ENCODE data around the gene ATP2A3. TPM values are rescaled to one million over a fixed set of nuclear protein-coding genes. Genes with fewer than 3 reads are reported as not detected.

The ATP2A3 gene
- polyA plus RNA-seq, 3 donors: 6.9 to 46.5 (median 9.5) TPM

DNA sequence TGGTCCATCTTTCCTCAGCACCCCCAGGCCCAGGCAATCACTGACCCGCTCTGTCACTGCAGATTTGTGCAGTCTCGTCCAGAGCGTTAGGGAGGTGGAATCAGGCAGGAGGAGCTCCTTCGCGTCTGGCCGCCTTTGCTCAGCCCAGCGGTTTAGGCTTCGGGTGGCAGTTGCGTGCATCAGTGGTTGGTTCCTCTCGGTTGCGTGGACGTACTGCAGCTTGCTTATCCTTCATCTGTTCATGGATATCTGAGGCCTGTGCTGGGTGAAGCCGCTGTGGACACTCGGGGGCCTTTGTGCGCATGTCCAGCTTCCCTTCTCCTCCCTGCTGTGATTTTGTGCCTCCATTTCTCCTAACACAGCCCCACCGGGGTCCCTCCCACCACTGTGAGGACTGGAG, 43.2 kb downstream of the ATP2A3 start:
- no peak overlapping the region for H3K27ac Mint-ChIP-seq
- H3K27me3 ChIP-seq (ENCODE audit: control insufficient read depth in 2 of 2, insufficient read depth in 2 of 2, low read length in 2 of 2): no peaks in the 10 kb centered on the region
- no peak overlapping the region for H3K4me2 ChIP-seq (replicated peaks; ENCODE audit: extremely low read depth, low read length, poor library complexity, severe bottlenecking)
- peaks cover 22 to 25% of the 10 kb centered on the region in 2 donors for H3K36me3 Mint-ChIP-seq
- no peaks in the 10 kb centered on the region for H3K9me3 ChIP-seq (replicated peaks in 1 of 2; ENCODE audit: control insufficient read depth in 1 of 2, insufficient read depth in 1 of 2, low read length in 2 of 2)
- no peak overlapping the region for H2AFZ ChIP-seq (ENCODE audit: insufficient read depth, low read depth, low read length, poor library complexity, severe bottlenecking)
- no peak overlapping the region for H3K4me3 Mint-ChIP-seq
- intact Hi-C loops (cut with micrococcal nuclease): no loop called here
- peaks cover 25 to 26% of the 10 kb centered on the region in 2 donors for H3K4me1 ChIP-seq (ENCODE audit: control insufficient read depth in 1 of 2, insufficient read depth in 2 of 2, low read length in 2 of 2)
- no peak overlapping the region for H3K9ac ChIP-seq (ENCODE audit: insufficient read depth, low read length, poor library complexity, severe bottlenecking)
- H3K79me2 ChIP-seq (ENCODE audit: insufficient read depth, low read length): peaks cover 11% of the 10 kb centered on the region
- H3K4me3 ChIP-seq (replicated peaks in 1 of 3; ENCODE audit: low read depth in 2 of 3, low read length in 3 of 3): no peak overlapping the region
- WGBS (ENCODE audit: insufficient coverage): 61% methylated on average over 13 of the region's 16 CpGs
- H3K9me3 Mint-ChIP-seq: peaks cover 0 to 2% (median 0%) of the 10 kb centered on the region in 7 donors
- peaks cover 0 to 5% (median 3%) of the 10 kb centered on the region in 3 donors for H3K27me3 Mint-ChIP-seq (ENCODE audit: low read depth in 3 of 3)
- peaks cover 12 to 22% of the 10 kb centered on the region in 2 donors for H3K36me3 ChIP-seq (replicated peaks in 1 of 2; ENCODE audit: control insufficient read depth in 1 of 2, insufficient read depth in 2 of 2, low read length in 2 of 2)
- no peak overlapping the region for H3K27ac ChIP-seq (ENCODE audit: low read depth in 1 of 2, low read length in 2 of 2)
- no peaks in the 10 kb centered on the region for H4K20me1 ChIP-seq (ENCODE audit: insufficient read depth, low read length)
- H3K4me1 Mint-ChIP-seq: peaks cover 17% of the 10 kb centered on the region
- DNase-seq: no peak
- TF ChIP-seq, protein P1, sequence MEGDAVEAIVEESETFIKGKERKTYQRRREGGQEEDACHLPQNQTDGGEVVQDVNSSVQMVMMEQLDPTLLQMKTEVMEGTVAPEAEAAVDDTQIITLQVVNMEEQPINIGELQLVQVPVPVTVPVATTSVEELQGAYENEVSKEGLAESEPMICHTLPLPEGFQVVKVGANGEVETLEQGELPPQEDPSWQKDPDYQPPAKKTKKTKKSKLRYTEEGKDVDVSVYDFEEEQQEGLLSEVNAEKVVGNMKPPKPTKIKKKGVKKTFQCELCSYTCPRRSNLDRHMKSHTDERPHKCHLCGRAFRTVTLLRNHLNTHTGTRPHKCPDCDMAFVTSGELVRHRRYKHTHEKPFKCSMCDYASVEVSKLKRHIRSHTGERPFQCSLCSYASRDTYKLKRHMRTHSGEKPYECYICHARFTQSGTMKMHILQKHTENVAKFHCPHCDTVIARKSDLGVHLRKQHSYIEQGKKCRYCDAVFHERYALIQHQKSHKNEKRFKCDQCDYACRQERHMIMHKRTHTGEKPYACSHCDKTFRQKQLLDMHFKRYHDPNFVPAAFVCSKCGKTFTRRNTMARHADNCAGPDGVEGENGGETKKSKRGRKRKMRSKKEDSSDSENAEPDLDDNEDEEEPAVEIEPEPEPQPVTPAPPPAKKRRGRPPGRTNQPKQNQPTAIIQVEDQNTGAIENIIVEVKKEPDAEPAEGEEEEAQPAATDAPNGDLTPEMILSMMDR (IDR thresholded peaks at IDR 0.05): no peak

DNA sequence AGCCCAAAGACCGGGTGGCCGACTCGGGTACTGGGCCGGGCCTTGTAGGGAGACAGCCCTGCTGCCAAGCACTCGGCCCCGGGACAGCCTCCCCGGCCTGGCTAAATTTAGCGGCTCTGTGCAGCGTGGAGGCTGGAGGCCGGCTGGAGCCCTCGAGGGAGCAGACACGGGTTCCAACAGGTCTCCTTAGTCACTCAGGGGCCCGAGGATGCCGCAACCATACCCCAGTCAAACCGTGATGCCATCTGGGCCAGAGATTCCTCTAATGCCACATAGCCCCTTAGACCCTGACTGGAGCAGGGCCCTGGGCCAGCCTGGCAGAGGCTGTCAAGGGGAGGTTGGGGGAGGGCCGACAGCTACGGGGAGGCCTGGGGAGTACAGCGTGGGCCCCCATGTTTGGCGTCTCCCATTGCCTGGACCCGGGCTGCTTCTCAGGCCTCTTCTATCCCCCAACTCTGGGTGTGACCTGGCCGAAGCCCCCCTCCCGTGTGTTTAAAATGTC, 45.1 kb downstream of the ATP2A3 start:
- Histone ChIP-seq H3K9ac (ENCODE audit: insufficient read depth, low read length, poor library complexity, severe bottlenecking) (no peak overlapping the region), H3K27ac (ENCODE audit: low read depth in 1 of 2, low read length in 2 of 2) (no peak overlapping the region), H3K27me3 (ENCODE audit: control insufficient read depth in 2 of 2, insufficient read depth in 2 of 2, low read length in 2 of 2) (no peaks in the 10 kb centered on the region), H3K79me2 (ENCODE audit: insufficient read depth, low read length) (peaks cover 30% of the 10 kb centered on the region), H3K4me1 (ENCODE audit: control insufficient read depth in 1 of 2, insufficient read depth in 2 of 2, low read length in 2 of 2) (peaks cover 43 to 44% of the 10 kb centered on the region in 2 donors), H3K4me3 (replicated peaks in 1 of 3; ENCODE audit: low read depth in 2 of 3, low read length in 3 of 3) (no peak overlapping the region), H3K4me2 (replicated peaks; ENCODE audit: extremely low read depth, low read length, poor library complexity, severe bottlenecking) (no peak overlapping the region), H3K36me3 (replicated peaks in 1 of 2; ENCODE audit: control insufficient read depth in 1 of 2, insufficient read depth in 2 of 2, low read length in 2 of 2) (peaks cover 4 to 7% of the 10 kb centered on the region in 2 donors), H2AFZ (ENCODE audit: insufficient read depth, low read depth, low read length, poor library complexity, severe bottlenecking) (no peak overlapping the region), H3K9me3 (replicated peaks in 1 of 2; ENCODE audit: control insufficient read depth in 1 of 2, insufficient read depth in 1 of 2, low read length in 2 of 2) (no peaks in the 10 kb centered on the region), H4K20me1 (ENCODE audit: insufficient read depth, low read length) (peaks cover 17% of the 10 kb centered on the region)
- Mint-ChIP-seq H3K27me3 (ENCODE audit: low read depth in 3 of 3) (peaks cover 0 to 5% (median 3%) of the 10 kb centered on the region in 3 donors), H3K27ac (no peak overlapping the region), H3K9me3 (peaks cover 0 to 2% (median 0%) of the 10 kb centered on the region in 7 donors), H3K36me3 (peaks cover 7 to 9% of the 10 kb centered on the region in 2 donors), H3K4me1 (peaks cover 32% of the 10 kb centered on the region), H3K4me3 (no peak overlapping the region)
- TF ChIP-seq, protein P1 (IDR thresholded peaks at IDR 0.05): no peak
- no peak for DNase-seq
- WGBS (ENCODE audit: insufficient coverage): 82% methylated on average over 19 of the region's 22 CpGs
- intact Hi-C loops (cut with micrococcal nuclease): loop anchor here (5.0 to 10.0 kb wide), 2 partner anchors 43 to 54 kb away; partner anchors contain the start of gene ATP2A3 (in 1 of the 2)

All from CD14-positive monocyte (primary cell).